ENCODE results near the gene ZNF235. TPM values are rescaled to one million over a fixed set of nuclear protein-coding genes. Genes with fewer than 3 reads are reported as not detected.
"Not testable (repeated sequence)": the region's sequence is repeated elsewhere in the genome, so short reads cannot be mapped to it uniquely, and the experiment has no call there.

ZNF235 gene
- total and polyA plus RNA-seq, 2 donors (not counting 1 experiment from before 2014, with no cell fraction given): 4.7 to 19.5 TPM

- Histone ChIP-seq H3K4me2 (replicated peaks; ENCODE audit: low read depth, low read length, poor library complexity, severe bottlenecking) (no peak overlapping the region), H3K79me2 (ENCODE audit: control insufficient read depth, insufficient read depth, low read length) (no peaks in the 10 kb centered on the region), H3K9me3 (ENCODE audit: control extremely low read depth in 1 of 3, control insufficient read depth in 2 of 3, insufficient read depth in 1 of 3, low read length in 2 of 3) (peaks cover 16 to 42% (median 25%) of the 10 kb centered on the region in 3 donors), H3K9ac (ENCODE audit: low read length) (no peak overlapping the region), H3K4me1 (ENCODE audit: control insufficient read depth in 2 of 2, insufficient read depth in 2 of 2, low read length in 2 of 2) (peaks cover 5 to 13% of the 10 kb centered on the region in 2 donors), H3K27me3 (replicated peaks in 1 of 4; ENCODE audit: control extremely low read depth in 1 of 4, control insufficient read depth in 3 of 4, insufficient read depth in 4 of 4, low read length in 3 of 4) (no peaks in the 10 kb centered on the region), H2AFZ (ENCODE audit: insufficient read depth, low read depth, low read length, poor library complexity, severe bottlenecking) (no peak overlapping the region), H3K36me3 (replicated peaks in 1 of 2; ENCODE audit: control extremely low read depth in 1 of 2, control insufficient read depth in 1 of 2, extremely low read depth in 1 of 2, insufficient read depth in 2 of 2, low read length in 1 of 2) (no peaks in the 10 kb centered on the region), H3K27ac (ENCODE audit: low read length in 2 of 2) (no peak overlapping the region), H3K4me3 (ENCODE audit: control extremely low read depth in 1 of 5, extremely low read depth in 1 of 5, insufficient read depth in 1 of 5, low read depth in 2 of 5, low read length in 4 of 5) (no peak overlapping the region), H4K20me1 (ENCODE audit: control insufficient read depth, insufficient read depth, low read length, poor library complexity, severe bottlenecking) (no peaks in the 10 kb centered on the region)
- no peak for ATAC-seq (ENCODE audit: low read depth)
- H3K4me1 Mint-ChIP-seq: peaks cover 12% of the 10 kb centered on the region
- intact Hi-C loops (cut with micrococcal nuclease): loop anchor here (5.0 kb wide), 1 partner anchor 51 kb away; the partner anchor contains the start of gene ZNF235
- TF ChIP-seq EZH2 (IDR thresholded peaks at IDR 0.05; ENCODE audit: borderline replicate concordance, insufficient read depth, low read depth, low read length, poor library complexity, severe bottlenecking) (no peak), CTCF (IDR thresholded peaks at IDR 0.05) (no peak)
- ChIA-PET CTCF (no interaction called here), POLR2A (interaction anchor here (0.7 kb wide), 1 partner anchor 43 kb away, joined by 3 read pairs; no protein-coding TSS in a partner anchor)
- DNase-seq: no peak
- H3K9me3 Mint-ChIP-seq (ENCODE audit: insufficient read depth): peaks cover 22% of the 10 kb centered on the region
- no peak overlapping the region for H3K4me3 Mint-ChIP-seq
- H3K27ac Mint-ChIP-seq: no peak overlapping the region
- no peaks in the 10 kb centered on the region for H3K27me3 Mint-ChIP-seq
These were observed 49.0 kb downstream of the ZNF235 start for GRCh38 chr19:44255705-44256411.

GRCh38 chr19:44254496-44254895, 50.3 kb downstream of the ZNF235 start:
- Histone ChIP-seq H3K4me1 (ENCODE audit: control insufficient read depth in 2 of 2, insufficient read depth in 2 of 2, low read length in 2 of 2) (peaks cover 0 to 3% of the 10 kb centered on the region in 2 donors), H3K4me3 (ENCODE audit: control extremely low read depth in 1 of 5, extremely low read depth in 1 of 5, insufficient read depth in 1 of 5, low read depth in 2 of 5, low read length in 4 of 5) (no peak overlapping the region), H3K27me3 (replicated peaks in 1 of 4; ENCODE audit: control extremely low read depth in 1 of 4, control insufficient read depth in 3 of 4, insufficient read depth in 4 of 4, low read length in 3 of 4) (no peaks in the 10 kb centered on the region), H3K79me2 (ENCODE audit: control insufficient read depth, insufficient read depth, low read length) (no peaks in the 10 kb centered on the region), H4K20me1 (ENCODE audit: control insufficient read depth, insufficient read depth, low read length, poor library complexity, severe bottlenecking) (no peaks in the 10 kb centered on the region), H2AFZ (ENCODE audit: insufficient read depth, low read depth, low read length, poor library complexity, severe bottlenecking) (no peak overlapping the region), H3K36me3 (replicated peaks in 1 of 2; ENCODE audit: control extremely low read depth in 1 of 2, control insufficient read depth in 1 of 2, extremely low read depth in 1 of 2, insufficient read depth in 2 of 2, low read length in 1 of 2) (no peaks in the 10 kb centered on the region), H3K9ac (ENCODE audit: low read length) (no peak overlapping the region), H3K9me3 (ENCODE audit: control extremely low read depth in 1 of 3, control insufficient read depth in 2 of 3, insufficient read depth in 1 of 3, low read length in 2 of 3) (peaks cover 14 to 46% (median 18%) of the 10 kb centered on the region in 3 donors), H3K27ac (ENCODE audit: low read length in 2 of 2) (no peak overlapping the region), H3K4me2 (replicated peaks; ENCODE audit: low read depth, low read length, poor library complexity, severe bottlenecking) (no peak overlapping the region)
- no CpG with 5 or more reads among the region's 2 CpGs for WGBS (ENCODE audit: insufficient coverage)
- no peak overlapping the region for H3K4me3 Mint-ChIP-seq
- ATAC-seq (ENCODE audit: low read depth) (no peak), DNase-seq (no peak)
- H3K9me3 Mint-ChIP-seq (ENCODE audit: insufficient read depth): peaks cover 30% of the 10 kb centered on the region
- H3K4me1 Mint-ChIP-seq: peaks cover 2% of the 10 kb centered on the region
- no peak for TF ChIP-seq CTCF (IDR thresholded peaks at IDR 0.05)
- TF ChIP-seq EZH2 (IDR thresholded peaks at IDR 0.05; ENCODE audit: borderline replicate concordance, insufficient read depth, low read depth, low read length, poor library complexity, severe bottlenecking): no peak
- CTCF ChIA-PET: no interaction called here
- H3K27ac Mint-ChIP-seq: no peak overlapping the region
- POLR2A ChIA-PET: no interaction called here
- no peaks in the 10 kb centered on the region for H3K27me3 Mint-ChIP-seq
- intact Hi-C loops (cut with micrococcal nuclease): no loop called here

- ATAC-seq (ENCODE audit: low read depth); intact Hi-C loops (cut with micrococcal nuclease); H3K4me2 ChIP-seq (replicated peaks; ENCODE audit: low read depth, low read length, poor library complexity, severe bottlenecking); H2AFZ ChIP-seq (ENCODE audit: insufficient read depth, low read depth, low read length, poor library complexity, severe bottlenecking); CTCF ChIA-PET; POLR2A ChIA-PET; H3K36me3 ChIP-seq (replicated peaks in 1 of 2; ENCODE audit: control extremely low read depth in 1 of 2, control insufficient read depth in 1 of 2, extremely low read depth in 1 of 2, insufficient read depth in 2 of 2, low read length in 1 of 2); H3K27ac Mint-ChIP-seq; H3K27me3 ChIP-seq (replicated peaks in 1 of 4; ENCODE audit: control extremely low read depth in 1 of 4, control insufficient read depth in 3 of 4, insufficient read depth in 4 of 4, low read length in 3 of 4); H4K20me1 ChIP-seq (ENCODE audit: control insufficient read depth, insufficient read depth, low read length, poor library complexity, severe bottlenecking); H3K4me1 ChIP-seq (ENCODE audit: control insufficient read depth in 2 of 2, insufficient read depth in 2 of 2, low read length in 2 of 2); H3K4me1 Mint-ChIP-seq; H3K9ac ChIP-seq (ENCODE audit: low read length); H3K27me3 Mint-ChIP-seq; H3K79me2 ChIP-seq (ENCODE audit: control insufficient read depth, insufficient read depth, low read length); H3K27ac ChIP-seq (ENCODE audit: low read length in 2 of 2); H3K4me3 Mint-ChIP-seq; H3K4me3 ChIP-seq (ENCODE audit: control extremely low read depth in 1 of 5, extremely low read depth in 1 of 5, insufficient read depth in 1 of 5, low read depth in 2 of 5, low read length in 4 of 5); DNase-seq: not testable (repeated sequence)
- 100% methylated on average over 1 of the region's 2 CpGs for WGBS (ENCODE audit: insufficient coverage)
- H3K9me3 Mint-ChIP-seq (ENCODE audit: insufficient read depth): peaks cover 26% of the 10 kb centered on the region
- H3K9me3 ChIP-seq (ENCODE audit: control extremely low read depth in 1 of 3, control insufficient read depth in 2 of 3, insufficient read depth in 1 of 3, low read length in 2 of 3): peaks cover 16 to 55% (median 22%) of the 10 kb centered on the region in 3 donors
These were observed 51.4 kb downstream of the ZNF235 start for GRCh38 chr19:44253392-44253791.
